Thymus (tissue), 11 donors: Measurements from ENCODE around the gene WBP1L. TPM values are rescaled to one million over a fixed set of nuclear protein-coding genes. Genes with fewer than 3 reads are reported as not detected.

ENCODE experiments used
- DNase-seq, 9 donors: peaks; one replicate each; pipeline ENCODE4 v3.0.0-alpha.2; 2013; ENCODE audit warnings: low spot score in 9 of 9, low read depth in 6 of 9, missing footprints in 1 of 9
- H3K27ac ChIP-seq, 2 donors: one replicate each; pipeline ENCODE4 v1.5.1; 2013; ENCODE audit warnings: control low read depth in 1 of 2, low read depth in 1 of 2, low read length in 1 of 2, mild to moderate bottlenecking in 1 of 2, moderate library complexity in 1 of 2
- H3K27me3 ChIP-seq, 2 donors: one replicate each; pipeline ENCODE4 v1.5.1; 2013; ENCODE audit warnings: low read length in 1 of 2; ENCODE audit not compliant: control insufficient read depth in 2 of 2, insufficient read depth in 1 of 2
- H3K36me3 ChIP-seq, 2 donors: one replicate each; pipeline ENCODE4 v1.5.1; 2013; ENCODE audit warnings: low read length in 1 of 2, mild to moderate bottlenecking in 1 of 2, moderate library complexity in 1 of 2; ENCODE audit not compliant: control insufficient read depth in 2 of 2, insufficient read depth in 2 of 2
- H3K4me1 ChIP-seq, 2 donors: one replicate each; pipeline ENCODE4 v1.5.1; 2013; ENCODE audit warnings: low read length in 2 of 2; ENCODE audit not compliant: control insufficient read depth in 2 of 2, insufficient read depth in 2 of 2
- H3K4me3 ChIP-seq, 2 donors: one replicate each; pipeline ENCODE4 v1.5.1; 2013; ENCODE audit warnings: low read length in 2 of 2, control low read depth in 1 of 2, mild to moderate bottlenecking in 1 of 2
- H3K9me3 ChIP-seq, 2 donors: one replicate each; pipeline ENCODE4 v1.5.1; 2013; ENCODE audit warnings: low read length in 1 of 2, mild to moderate bottlenecking in 1 of 2; ENCODE audit not compliant: control insufficient read depth in 2 of 2, insufficient read depth in 1 of 2
- WGBS: extraction: QIAGEN DNeasy Blood & Tissue Kit; methylation state at CpG from one replicate; pipeline ENCODE4 v1.1.7; 2013; 5-methylcytosine and 5-hydroxymethylcytosine counted together
- polyA plus RNA-seq: library from polyadenylated mRNA; stranded (reverse); fragments of 200-250 nt; gene quantifications from one replicate; pipeline ENCODE4 v1.2.3, GENCODE V29; 2013
- total RNA-seq: library from RNA; stranded (reverse); fragments of 120-200 nt; gene quantifications from one replicate; pipeline ENCODE4 v1.2.4, GENCODE V29; 2013
- donor health status: healthy.

The WBP1L gene
- total and polyA plus RNA-seq, 2 donors: 30.7 to 75.9 TPM

DNA sequence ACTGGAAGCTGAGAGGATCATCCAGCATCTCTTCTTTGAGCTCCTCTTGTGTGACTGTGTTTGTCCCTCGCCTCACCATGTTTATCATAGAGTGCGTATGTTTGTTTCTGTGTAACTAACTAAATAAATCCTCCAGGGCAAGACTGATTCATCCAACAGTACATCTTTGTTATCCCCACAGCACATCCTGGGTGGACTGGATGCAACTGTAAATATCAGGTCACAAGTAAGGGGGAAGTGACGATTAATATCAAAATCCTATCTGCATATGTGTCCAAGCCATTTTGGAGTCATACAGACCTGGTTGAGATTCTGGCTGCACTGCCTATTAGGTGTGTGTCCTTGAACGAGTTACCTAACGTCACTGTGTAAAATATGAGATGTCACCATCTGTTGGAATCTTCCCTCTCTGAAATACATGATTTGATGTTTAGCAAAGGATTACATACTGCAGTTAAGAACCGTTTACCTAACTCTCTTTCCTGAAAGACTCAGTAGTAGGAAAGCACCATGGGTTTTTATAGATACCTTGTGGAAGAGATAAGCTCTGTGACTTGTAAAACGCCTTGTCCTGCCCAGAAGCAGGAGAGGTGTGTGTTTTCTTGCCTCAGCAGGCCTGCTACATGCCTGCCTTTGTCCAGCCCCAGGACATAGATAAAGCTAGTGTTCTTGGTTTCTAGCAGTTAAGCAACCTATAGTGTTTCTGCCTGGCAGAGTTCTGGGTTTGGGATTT, 25.8 kb downstream of the WBP1L start:
- H3K27me3 ChIP-seq: no peaks in the 10 kb centered on the region
- peak overlapping the region; percentile 66 to 67 for H3K27ac ChIP-seq
- no peaks in the 10 kb centered on the region for H3K9me3 ChIP-seq
- H3K36me3 ChIP-seq: peaks cover 0 to 3% of the 10 kb centered on the region in 2 donors
- no peak overlapping the region for H3K4me3 ChIP-seq
- WGBS: 91% methylated on average over 7 of the region's 7 CpGs
- no peak for DNase-seq
- peaks cover 47 to 65% of the 10 kb centered on the region in 2 donors for H3K4me1 ChIP-seq

DNA sequence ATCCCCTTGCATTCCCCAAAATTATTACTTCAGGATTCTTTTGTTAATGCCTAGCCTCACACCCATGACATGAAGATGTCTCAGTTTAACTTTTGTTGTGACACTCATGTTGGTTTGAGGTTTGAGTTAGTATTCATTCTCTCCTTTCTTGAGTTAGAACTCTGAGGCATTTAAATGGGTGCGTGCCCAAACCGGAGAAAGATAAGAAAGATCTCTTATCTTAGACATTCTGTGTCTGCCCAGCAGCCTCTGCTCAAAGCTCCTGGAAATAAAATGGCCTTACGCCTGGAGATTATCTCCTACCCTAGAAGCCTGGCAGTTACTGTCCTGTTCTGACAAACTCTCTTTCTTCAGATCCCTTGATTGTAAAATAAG, 26.3 kb downstream of the WBP1L start:
- 56% methylated on average over 3 of the region's 3 CpGs for WGBS
- peaks cover 0 to 3% of the 10 kb centered on the region in 2 donors for H3K36me3 ChIP-seq
- H3K4me1 ChIP-seq: peaks cover 47 to 65% of the 10 kb centered on the region in 2 donors
- H3K4me3 ChIP-seq: no peak overlapping the region
- DNase-seq: peak in 1 of 9 donors; percentile 57
- H3K9me3 ChIP-seq: no peaks in the 10 kb centered on the region
- no peaks in the 10 kb centered on the region for H3K27me3 ChIP-seq
- H3K27ac ChIP-seq: peak overlapping the region; percentile 66 to 69

DNA sequence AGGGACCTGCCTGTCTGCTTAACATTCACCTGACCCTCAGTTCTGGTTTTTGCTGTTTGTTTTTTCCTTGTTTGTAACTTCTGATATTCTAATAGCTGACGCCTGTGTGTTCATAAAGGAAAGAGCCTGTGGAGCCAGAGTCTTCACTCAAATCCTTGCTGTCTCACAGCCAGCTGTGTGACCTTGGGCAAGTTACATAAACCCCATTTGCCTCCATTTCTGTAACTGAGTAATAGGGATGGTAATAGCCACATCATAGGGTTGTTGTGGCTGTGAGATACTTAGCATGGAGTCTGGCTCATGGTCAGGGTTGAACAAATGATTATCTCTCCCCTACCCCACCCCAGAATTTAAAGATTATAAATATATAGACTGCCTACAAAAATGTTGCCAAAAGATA, 27.0 kb downstream of the WBP1L start:
- 90% methylated on average over 1 of the region's 1 CpG for whole genome bisulfite sequencing
- no peak for DNase-seq
- peak overlapping the region; percentile 59 to 66 for H3K27ac ChIP-seq
- H3K27me3 ChIP-seq: no peaks in the 10 kb centered on the region
- H3K4me3 ChIP-seq: no peak overlapping the region
- H3K9me3 ChIP-seq: no peaks in the 10 kb centered on the region
- H3K4me1 ChIP-seq: peaks cover 46 to 65% of the 10 kb centered on the region in 2 donors
- H3K36me3 ChIP-seq: no peaks in the 10 kb centered on the region

DNA sequence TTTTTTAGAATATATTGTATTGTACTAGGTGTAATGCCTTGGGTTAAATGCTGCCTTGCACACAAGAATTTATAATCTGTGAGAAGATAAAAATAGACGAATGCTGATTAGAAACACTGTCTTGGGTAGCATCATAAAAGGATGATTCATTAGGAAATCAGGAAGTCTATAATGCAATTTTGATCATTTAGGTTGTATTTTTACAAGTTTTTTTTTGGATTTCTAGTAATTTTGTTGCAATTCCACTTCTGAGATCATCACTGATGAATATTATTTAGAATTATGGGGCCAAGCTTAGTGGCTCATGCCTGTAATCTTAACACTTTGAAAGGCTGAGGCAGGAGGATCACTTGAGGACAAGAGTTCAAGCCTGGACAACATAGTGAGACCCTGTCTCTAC, 29.6 kb downstream of the WBP1L start:
- no peaks in the 10 kb centered on the region for H3K27me3 ChIP-seq
- H3K27ac ChIP-seq: no peak overlapping the region
- WGBS: 93% methylated on average over 1 of the region's 1 CpG
- H3K9me3 ChIP-seq: no peaks in the 10 kb centered on the region
- no peaks in the 10 kb centered on the region for H3K36me3 ChIP-seq
- DNase-seq: no peak
- no peak overlapping the region for H3K4me3 ChIP-seq
- H3K4me1 ChIP-seq: peaks cover 45 to 71% of the 10 kb centered on the region in 2 donors

DNA sequence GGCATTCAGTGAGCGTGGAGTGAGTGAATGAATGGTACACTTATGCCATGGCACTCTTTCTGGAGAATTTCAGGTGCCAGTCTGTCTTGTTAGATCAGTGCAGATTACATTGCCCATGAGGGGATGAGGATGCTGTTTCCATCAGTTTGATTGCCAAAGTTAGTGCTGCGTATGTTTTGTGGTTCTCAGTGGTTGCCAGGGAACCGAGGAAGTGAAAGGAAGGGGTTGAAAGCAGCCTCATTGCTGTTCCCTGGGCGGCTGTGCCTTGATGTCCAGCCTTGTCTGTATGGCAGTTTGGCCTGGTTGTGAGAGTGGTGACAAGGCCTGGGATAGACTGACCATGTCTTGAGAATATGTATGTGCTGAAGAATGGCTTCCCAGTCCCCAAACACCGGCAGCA, 30.2 kb downstream of the WBP1L start:
- peaks cover 49 to 75% of the 10 kb centered on the region in 2 donors for H3K4me1 ChIP-seq

DNA sequence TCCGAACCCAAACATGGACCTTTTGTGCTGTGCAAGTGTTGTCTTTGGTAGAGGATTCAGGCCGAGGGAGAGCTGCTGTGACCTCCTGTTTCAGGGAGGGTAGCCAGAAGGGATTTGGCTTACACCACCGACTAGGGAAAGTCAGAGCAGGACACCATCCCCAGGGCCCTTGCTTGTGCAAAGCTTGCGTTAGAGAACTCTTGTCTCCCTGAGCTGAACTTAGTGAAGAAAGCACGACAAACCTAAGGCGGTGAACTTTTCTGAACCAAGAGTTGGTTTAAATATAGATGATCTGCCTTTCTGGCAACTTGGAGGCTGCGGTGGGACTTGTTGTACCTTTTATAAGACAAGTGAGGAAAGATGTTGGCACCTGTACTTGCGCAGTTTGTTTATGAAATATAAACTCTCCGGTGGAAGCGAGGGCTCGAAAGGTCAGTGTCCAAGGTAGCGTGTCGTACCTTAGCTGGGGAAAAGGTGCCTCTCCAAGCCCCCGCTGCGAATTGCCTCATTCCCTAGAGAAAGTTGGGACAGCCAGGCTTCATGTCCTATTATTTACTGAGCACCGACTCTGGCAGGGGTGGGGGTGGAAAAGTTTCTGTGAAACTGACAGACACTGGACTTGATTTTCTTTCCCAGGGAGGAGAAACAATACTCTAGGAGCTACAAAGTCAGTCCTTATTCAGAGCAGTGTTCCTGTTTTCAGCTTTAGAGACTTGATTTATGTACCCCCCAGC, 31.6 kb downstream of the WBP1L start:
- no peak for DNase-seq
- WGBS: 82% methylated on average over 16 of the region's 16 CpGs
- Histone ChIP-seq H3K27me3 (no peaks in the 10 kb centered on the region), H3K4me1 (peaks cover 42 to 70% of the 10 kb centered on the region in 2 donors), H3K36me3 (peaks cover 0 to under 1% of the 10 kb centered on the region in 2 donors), H3K4me3 (peak overlapping the region; percentile 57 to 67), H3K9me3 (no peaks in the 10 kb centered on the region), H3K27ac (peak overlapping the region; percentile 88 to 97)

More for the DNA sequence above, 30.2 kb downstream of the WBP1L start:
- 58% methylated on average over 5 of the region's 5 CpGs for WGBS
- DNase-seq: peak in 2 of 9 donors; percentile 56 to 75
- H3K36me3 ChIP-seq: no peaks in the 10 kb centered on the region
- no peak overlapping the region for H3K4me3 ChIP-seq
- H3K9me3 ChIP-seq: no peaks in the 10 kb centered on the region
- peak overlapping the region; percentile 66 to 74 for H3K27ac ChIP-seq
- H3K27me3 ChIP-seq: no peaks in the 10 kb centered on the region

DNA sequence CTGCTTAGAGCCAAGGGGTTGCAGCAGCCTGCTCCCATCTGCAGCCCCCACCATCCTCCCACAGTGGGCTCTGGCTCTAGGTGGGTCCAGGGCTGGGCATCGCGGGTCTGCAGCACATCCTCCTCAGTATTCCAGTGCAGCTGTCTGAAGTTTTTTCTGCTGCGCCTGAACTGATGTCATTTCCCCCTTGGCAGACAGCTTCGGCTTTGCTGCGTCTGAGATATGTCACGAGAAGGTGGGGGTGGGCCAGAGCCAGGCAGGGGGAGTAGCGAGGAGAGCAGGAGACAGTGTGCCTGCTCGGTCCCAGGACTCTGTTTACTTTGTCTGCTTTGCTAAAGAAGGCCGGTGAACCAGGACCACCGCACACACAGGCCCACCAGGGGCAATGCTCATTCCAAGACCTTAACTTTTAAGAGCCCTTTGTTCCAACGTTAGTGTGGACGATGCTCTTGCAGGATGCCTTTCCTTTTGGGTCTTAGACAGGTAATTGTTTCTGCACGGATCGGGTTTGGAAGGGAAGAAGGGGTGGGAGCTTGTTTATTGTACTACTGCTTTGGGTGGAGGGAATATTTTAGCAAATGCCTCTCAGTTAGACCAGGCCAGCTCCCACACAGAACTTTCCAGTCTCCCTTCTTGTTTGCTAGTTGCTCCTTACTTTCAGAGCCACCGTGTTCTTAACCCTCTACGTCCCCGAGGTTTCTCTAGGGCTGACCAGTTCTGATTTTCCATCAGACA, 32.4 kb downstream of the WBP1L start:
- H3K4me1 ChIP-seq: peaks cover 38 to 72% of the 10 kb centered on the region in 2 donors
- peaks cover 2 to 7% of the 10 kb centered on the region in 2 donors for H3K36me3 ChIP-seq
- peak in 5 of 9 donors; percentile 76 to 91 (median 78) for DNase-seq
- H3K9me3 ChIP-seq: no peaks in the 10 kb centered on the region
- H3K4me3 ChIP-seq: peak overlapping the region; percentile 57 to 67
- WGBS: 19% methylated on average over 17 of the region's 17 CpGs
- H3K27me3 ChIP-seq: no peaks in the 10 kb centered on the region
- peak overlapping the region; percentile 88 to 97 for H3K27ac ChIP-seq

DNA sequence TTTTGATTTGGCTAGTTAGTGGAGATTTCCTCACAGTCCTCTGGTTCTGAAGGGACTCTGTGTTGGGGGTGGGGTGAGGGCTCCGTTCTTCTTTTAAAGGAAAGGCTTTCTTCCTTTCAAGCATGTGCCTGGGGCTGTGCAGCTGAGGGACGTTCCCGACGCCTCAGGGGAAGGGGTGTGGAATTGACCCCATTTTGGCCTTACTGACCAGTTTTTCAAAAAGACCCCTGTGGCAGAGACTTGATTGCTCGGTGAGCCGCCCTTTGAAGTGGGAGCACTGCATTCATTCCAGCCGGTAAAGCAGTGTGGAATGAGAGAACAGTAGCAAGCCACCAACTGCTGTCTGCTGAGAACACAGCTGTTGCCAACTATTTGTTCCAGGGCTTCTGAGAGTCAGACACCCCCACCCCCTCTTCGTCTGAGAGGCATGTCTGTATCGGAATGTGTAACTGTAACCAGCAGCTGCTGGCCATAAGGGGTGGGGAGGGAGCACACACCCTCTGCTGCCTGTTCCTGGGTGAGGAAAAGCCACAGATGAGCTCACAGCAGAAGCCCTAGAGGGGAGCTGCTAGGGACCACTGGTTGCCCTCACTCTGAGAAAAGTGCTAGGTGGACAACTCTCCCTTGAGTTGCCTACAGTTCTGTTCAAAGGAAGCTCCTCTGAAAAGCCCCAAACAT, 33.2 kb downstream of the WBP1L start:
- H3K27ac ChIP-seq: peak overlapping the region; percentile 88 to 97
- H3K9me3 ChIP-seq: no peaks in the 10 kb centered on the region
- peak in 8 of 9 donors; percentile 69 to 94 (median 85) for DNase-seq
- peak overlapping the region; percentile 57 to 67 for H3K4me3 ChIP-seq
- 7% methylated on average over 9 of the region's 9 CpGs for WGBS
- H3K27me3 ChIP-seq: no peaks in the 10 kb centered on the region
- H3K4me1 ChIP-seq: peaks cover 38 to 80% of the 10 kb centered on the region in 2 donors
- H3K36me3 ChIP-seq: peaks cover 8 to 16% of the 10 kb centered on the region in 2 donors
